OCI-LY3 (cell line): ENCODE data around the gene UBA1.

Experiments used
- H2AFZ ChIP-seq: fragments of 200-600, 300-600 bp; shearing (Covaris generic); 2 replicates; pipeline ENCODE4 v1.6.0; 2014; ENCODE audit warnings: antibody characterized with exemption, low read depth, low read length
- H3K27ac ChIP-seq: fragments of 200-600, 300-600 bp; sonication (generic); 2 replicates; pipeline ENCODE4 v1.5.1; 2014; ENCODE audit warnings: mild to moderate bottlenecking, low read length, moderate library complexity, mixed read lengths
- H3K27me3 ChIP-seq: fragments of 200-600, 300-600 bp; sonication (generic); 2 replicates; pipeline ENCODE4 v1.6.1; 2014; ENCODE audit warnings: low read depth, low read length, mixed read lengths
- H3K36me3 ChIP-seq: fragments of 200-600, 300-600 bp; sonication (generic); replicated peaks from 2 replicates; pipeline ENCODE3; 2014; ENCODE audit warnings: low read depth, low read length, mixed read lengths
- H3K4me1 ChIP-seq: fragments of 300-600, 200-600 bp; sonication (generic); 2 replicates; pipeline ENCODE4 v1.6.1; 2014; ENCODE audit warnings: low read length, mixed read lengths
- H3K4me2 ChIP-seq: fragments of 200-600, 300-600 bp; sonication (generic); 2 replicates; pipeline ENCODE4 v1.6.1; 2014; ENCODE audit warnings: low read length, mixed read lengths
- H3K4me3 ChIP-seq: fragments of 300-600, 200-600 bp; sonication (generic); 2 replicates; pipeline ENCODE4 v1.5.1; 2014; ENCODE audit warnings: antibody characterized with exemption, mild to moderate bottlenecking, low read length, moderate library complexity
- H3K79me2 ChIP-seq: fragments of 300-600, 200-600 bp; shearing (Covaris generic); 2 replicates; pipeline ENCODE4 v1.6.1; 2014; ENCODE audit warnings: mild to moderate bottlenecking, low read length, mixed read lengths
- H3K9ac ChIP-seq: fragments of 300-600, 200-600 bp; shearing (Covaris generic); 2 replicates; pipeline ENCODE4 v1.6.0; 2014; ENCODE audit warnings: mild to moderate bottlenecking, low read length, moderate library complexity
- H3K9me3 ChIP-seq: fragments of 200-600, 300-600 bp; shearing (Covaris generic); 2 replicates; pipeline ENCODE4 v1.6.1; 2014; ENCODE audit warnings: low read length, mixed read lengths; ENCODE audit not compliant: insufficient read depth
- H4K20me1 ChIP-seq: fragments of 200-600, 300-600 bp; sonication (generic); 2 replicates; pipeline ENCODE4 v1.6.1; 2016; ENCODE audit warnings: low read length, mixed read lengths; ENCODE audit not compliant: insufficient read depth
- CTCF ChIP-seq: fragments of 200-600, 300-600 bp; sonication (generic); IDR thresholded peaks from 2 replicates; pipeline ENCODE4 v1.5.1; 2014; ENCODE audit warnings: antibody characterized with exemption, low read length, low read depth
- EZH2phosphoT487 ChIP-seq: fragments of 200-600 bp; shearing (Covaris generic); IDR thresholded peaks from 2 replicates; pipeline ENCODE4 v1.6.1; 2018; ENCODE audit warnings: antibody characterized with exemption, mixed run types, low read depth

UBA1 gene

DNA sequence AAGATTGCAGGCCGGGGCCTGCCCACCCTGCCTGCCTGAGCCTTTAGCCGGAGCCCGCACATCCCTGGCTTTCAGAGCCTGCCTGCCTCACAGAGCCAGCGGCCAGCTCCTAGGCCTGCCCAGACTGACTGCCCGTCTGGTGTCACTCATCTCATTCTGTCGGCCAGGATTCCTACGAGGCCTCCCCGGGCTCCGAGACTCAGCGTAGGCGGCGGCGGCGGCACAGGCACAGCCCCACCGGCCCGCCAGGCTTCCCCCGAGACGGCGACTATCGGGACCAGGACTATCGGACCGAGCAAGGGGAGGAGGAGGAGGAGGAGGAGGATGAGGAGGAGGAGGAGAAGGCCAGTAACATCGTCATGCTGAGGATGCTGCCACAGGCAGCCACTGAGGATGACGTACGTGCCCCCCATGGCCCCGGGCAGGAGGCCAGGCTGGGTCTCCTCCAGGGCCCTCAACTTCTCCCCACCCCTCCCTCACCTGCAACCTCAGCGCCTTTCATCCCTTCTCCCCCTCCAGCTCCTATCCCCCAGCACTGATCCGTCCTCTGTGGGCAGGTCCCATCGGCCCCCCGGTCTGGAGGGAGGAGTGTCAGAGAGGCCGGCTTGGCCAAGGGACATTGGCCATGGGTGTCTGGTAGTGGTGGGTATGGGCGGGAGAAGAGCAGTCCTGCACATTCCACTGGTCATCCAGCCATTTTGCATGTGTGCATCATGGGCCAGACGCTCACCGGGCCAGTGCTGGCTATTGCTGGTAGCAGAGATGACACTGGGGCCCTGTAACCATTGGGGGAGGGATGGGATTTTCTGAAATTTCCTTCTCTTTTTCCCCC, 22.6 kb upstream of the UBA1 start:
- Histone ChIP-seq H3K9me3 (no peaks in the 10 kb centered on the region), H3K27me3 (no peaks in the 10 kb centered on the region), H3K9ac (no peak overlapping the region), H3K36me3 (peaks cover 11% of the 10 kb centered on the region), H2AFZ (no peak overlapping the region), H3K4me2 (no peak overlapping the region), H3K4me1 (no peaks in the 10 kb centered on the region), H3K4me3 (no peak overlapping the region), H3K27ac (no peak overlapping the region), H3K79me2 (peaks cover 30% of the 10 kb centered on the region), H4K20me1 (peaks cover 9% of the 10 kb centered on the region; the same call in 1 of the 2 replicates)
- no peak for TF ChIP-seq EZH2phosphoT487
- no peak for TF ChIP-seq CTCF

- Histone ChIP-seq H4K20me1 (peaks cover 9% of the 10 kb centered on the region; the same call in 1 of the 2 replicates), H3K36me3 (peaks cover 13% of the 10 kb centered on the region), H3K27me3 (no peaks in the 10 kb centered on the region), H3K79me2 (peaks cover 21% of the 10 kb centered on the region), H3K4me2 (no peak overlapping the region), H3K9ac (no peak overlapping the region), H3K4me1 (no peaks in the 10 kb centered on the region), H3K27ac (no peak overlapping the region), H2AFZ (no peak overlapping the region), H3K4me3 (no peak overlapping the region), H3K9me3 (no peaks in the 10 kb centered on the region)
- TF ChIP-seq CTCF: no peak
- TF ChIP-seq EZH2phosphoT487: no peak
These were observed 21.6 kb upstream of the UBA1 start for GRCh38 chrX:47171996-47172395.

DNA sequence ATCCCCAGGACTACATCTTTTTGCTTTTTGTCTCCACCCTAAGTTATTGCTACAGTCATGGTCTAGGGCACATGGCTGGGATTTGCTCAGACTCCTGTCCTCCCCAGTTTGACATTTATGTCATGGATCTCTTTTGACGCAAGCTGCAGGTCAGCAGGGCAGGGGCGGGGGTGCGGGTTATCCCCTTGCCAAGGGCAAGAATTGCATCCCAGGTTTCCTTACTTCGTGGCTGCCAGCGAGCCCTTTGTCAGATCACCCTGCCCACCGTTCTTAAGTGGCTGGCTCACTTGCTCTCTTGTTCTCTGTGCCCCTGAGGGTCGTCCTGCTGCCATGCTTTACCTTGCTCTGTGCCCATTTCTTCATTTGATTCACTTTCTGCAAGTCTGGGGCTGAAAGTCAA, 21.1 kb upstream of the UBA1 start:
- no peaks in the 10 kb centered on the region for H3K27me3 ChIP-seq
- peaks cover 9% of the 10 kb centered on the region; the same call in 1 of the 2 replicates for H4K20me1 ChIP-seq
- H2AFZ ChIP-seq: no peak overlapping the region
- TF ChIP-seq CTCF (no peak), EZH2phosphoT487 (no peak)
- H3K79me2 ChIP-seq: peaks cover 17% of the 10 kb centered on the region
- H3K36me3 ChIP-seq: peaks cover 15% of the 10 kb centered on the region
- no peak overlapping the region for H3K9ac ChIP-seq
- H3K4me3 ChIP-seq: no peak overlapping the region
- no peaks in the 10 kb centered on the region for H3K4me1 ChIP-seq
- H3K27ac ChIP-seq: no peak overlapping the region
- no peak overlapping the region for H3K4me2 ChIP-seq
- no peaks in the 10 kb centered on the region for H3K9me3 ChIP-seq

DNA sequence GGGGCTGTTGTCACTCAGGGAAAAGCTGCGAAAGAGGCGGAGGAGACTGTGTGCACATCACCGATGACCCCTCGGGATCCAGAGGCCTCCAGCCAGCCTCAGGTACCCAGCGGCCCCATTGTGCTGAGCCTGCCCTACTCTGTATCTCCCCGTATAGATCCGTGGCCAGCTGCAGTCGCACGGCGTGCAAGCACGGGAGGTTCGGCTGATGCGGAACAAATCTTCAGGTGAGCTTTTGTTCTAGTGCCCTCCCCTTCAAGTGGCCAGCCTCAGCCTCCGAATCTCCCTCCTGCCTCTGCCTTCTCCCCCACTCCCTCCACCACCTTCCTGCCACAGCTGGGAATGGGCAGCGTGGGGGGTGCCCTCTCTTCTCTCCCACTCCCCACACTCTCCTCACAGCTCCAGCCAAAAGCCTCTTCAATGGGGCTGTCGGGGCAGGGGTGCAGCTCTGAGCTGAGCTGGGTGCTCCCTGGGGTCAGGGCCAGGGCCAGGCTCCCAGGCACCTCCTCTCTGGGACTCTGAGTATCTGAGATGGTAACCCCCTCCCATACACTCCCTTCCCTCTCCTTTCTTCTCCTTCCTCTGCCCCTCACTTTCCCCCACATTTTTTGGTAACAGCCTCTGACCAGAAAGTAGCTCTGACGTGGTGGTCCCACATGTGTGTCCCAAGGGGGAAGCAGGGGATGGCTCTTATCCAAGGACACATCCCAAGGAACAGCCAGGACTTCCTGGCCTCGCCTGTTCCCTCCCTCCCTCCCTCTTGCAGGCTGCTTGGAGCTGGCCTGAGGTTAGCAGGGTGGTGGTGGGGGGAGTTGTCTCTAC, 20.4 kb upstream of the UBA1 start:
- Histone ChIP-seq H3K27ac (no peak overlapping the region), H3K9me3 (no peaks in the 10 kb centered on the region), H3K4me1 (no peaks in the 10 kb centered on the region), H3K9ac (no peak overlapping the region), H3K79me2 (peaks cover 10% of the 10 kb centered on the region; the same call in 1 of the 2 replicates), H3K4me2 (no peak overlapping the region), H2AFZ (no peak overlapping the region), H4K20me1 (peaks cover 5% of the 10 kb centered on the region; the same call in 1 of the 2 replicates), H3K27me3 (no peaks in the 10 kb centered on the region), H3K4me3 (no peak overlapping the region), H3K36me3 (peaks cover 17% of the 10 kb centered on the region)
- TF ChIP-seq EZH2phosphoT487: no peak
- no peak for TF ChIP-seq CTCF
